ENCODE results near the gene FCHSD2. TPM values are rescaled to one million over a fixed set of nuclear protein-coding genes. Genes with fewer than 3 reads are reported as not detected.

FCHSD2 gene
- total and polyA plus RNA-seq, 2 donors (not counting 1 experiment from before 2014, with no cell fraction given): 113 to 189 TPM

DNA sequence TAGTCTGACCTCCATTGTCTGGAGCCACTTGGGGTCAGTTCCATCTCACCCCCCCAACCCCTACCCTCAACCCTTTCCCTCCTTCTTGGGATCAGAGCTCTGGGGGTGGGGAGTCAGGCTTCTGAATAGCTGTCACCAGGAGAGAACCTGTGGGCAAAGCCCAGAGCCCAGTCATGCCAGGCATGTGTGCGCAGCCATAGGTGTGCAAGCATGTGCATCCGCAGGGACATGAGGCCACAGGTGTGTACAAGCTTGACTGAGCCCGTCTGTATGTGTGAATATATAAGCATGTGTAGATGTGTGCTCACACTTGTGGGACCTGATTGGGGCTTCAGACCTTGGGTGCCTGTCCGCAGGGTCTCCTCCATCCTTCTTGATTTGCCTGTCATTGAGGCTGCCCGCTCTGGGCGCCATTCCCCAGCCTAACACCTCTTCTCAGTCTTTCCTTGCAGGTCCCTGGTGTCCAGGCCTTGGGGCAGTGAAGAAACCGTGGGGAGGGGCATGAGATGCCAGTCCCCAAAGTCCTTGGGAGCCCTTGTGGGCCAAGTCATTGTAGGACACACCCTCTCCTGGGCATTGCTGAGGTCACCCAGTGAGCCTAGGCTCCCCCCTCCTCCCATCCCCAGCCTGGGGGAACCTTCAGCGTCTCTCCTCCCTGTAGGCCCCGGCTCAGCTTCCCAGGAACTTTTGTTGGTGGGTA is 318.9 kb downstream of the FCHSD2 start:
- Mint-ChIP-seq H3K27me3 (no peaks in the 10 kb centered on the region), H3K9me3 (ENCODE audit: insufficient read depth) (no peaks in the 10 kb centered on the region), H3K27ac (peak overlapping the region; percentile 95), H3K4me3 (peak overlapping the region; percentile 16), H3K4me1 (peaks cover 53% of the 10 kb centered on the region)
- Histone ChIP-seq H4K20me1 (ENCODE audit: control insufficient read depth, insufficient read depth, low read length, poor library complexity, severe bottlenecking) (peaks cover 44% of the 10 kb centered on the region), H3K36me3 (replicated peaks in 1 of 2; ENCODE audit: control extremely low read depth in 1 of 2, control insufficient read depth in 1 of 2, extremely low read depth in 1 of 2, insufficient read depth in 2 of 2, low read length in 1 of 2) (peaks cover 0 to 67% of the 10 kb centered on the region in 2 experiments), H3K79me2 (ENCODE audit: control insufficient read depth, insufficient read depth, low read length) (peaks cover under 1% of the 10 kb centered on the region), H2AFZ (ENCODE audit: insufficient read depth, low read depth, low read length, poor library complexity, severe bottlenecking) (no peak overlapping the region), H3K27me3 (replicated peaks in 1 of 4; ENCODE audit: control extremely low read depth in 1 of 4, control insufficient read depth in 3 of 4, insufficient read depth in 4 of 4, low read length in 3 of 4) (no peaks in the 10 kb centered on the region), H3K4me1 (ENCODE audit: control insufficient read depth in 2 of 2, insufficient read depth in 2 of 2, low read length in 2 of 2) (peaks cover 16 to 38% of the 10 kb centered on the region in 2 donors), H3K4me3 (ENCODE audit: control extremely low read depth in 1 of 5, extremely low read depth in 1 of 5, insufficient read depth in 1 of 5, low read depth in 2 of 5, low read length in 4 of 5) (no peak overlapping the region), H3K4me2 (replicated peaks; ENCODE audit: low read depth, low read length, poor library complexity, severe bottlenecking) (peak overlapping the region; percentile 71), H3K9me3 (ENCODE audit: control extremely low read depth in 1 of 3, control insufficient read depth in 2 of 3, insufficient read depth in 1 of 3, low read length in 2 of 3) (peaks cover 0 to 4% (median 0%) of the 10 kb centered on the region in 3 donors), H3K27ac (ENCODE audit: low read length in 2 of 2) (peak overlapping the region; percentile 59 to 86), H3K9ac (ENCODE audit: low read length) (no peak overlapping the region)
- intact Hi-C loops (cut with micrococcal nuclease): loop anchor here (2.0 to 5.0 kb wide), 4 partner anchors 70 to 554 kb away; partner anchors contain the start of genes ARAP1 and RELT
- TF ChIP-seq EZH2 (IDR thresholded peaks at IDR 0.05; ENCODE audit: borderline replicate concordance, insufficient read depth, low read depth, low read length, poor library complexity, severe bottlenecking): no peak
- TF ChIP-seq, protein P1, sequence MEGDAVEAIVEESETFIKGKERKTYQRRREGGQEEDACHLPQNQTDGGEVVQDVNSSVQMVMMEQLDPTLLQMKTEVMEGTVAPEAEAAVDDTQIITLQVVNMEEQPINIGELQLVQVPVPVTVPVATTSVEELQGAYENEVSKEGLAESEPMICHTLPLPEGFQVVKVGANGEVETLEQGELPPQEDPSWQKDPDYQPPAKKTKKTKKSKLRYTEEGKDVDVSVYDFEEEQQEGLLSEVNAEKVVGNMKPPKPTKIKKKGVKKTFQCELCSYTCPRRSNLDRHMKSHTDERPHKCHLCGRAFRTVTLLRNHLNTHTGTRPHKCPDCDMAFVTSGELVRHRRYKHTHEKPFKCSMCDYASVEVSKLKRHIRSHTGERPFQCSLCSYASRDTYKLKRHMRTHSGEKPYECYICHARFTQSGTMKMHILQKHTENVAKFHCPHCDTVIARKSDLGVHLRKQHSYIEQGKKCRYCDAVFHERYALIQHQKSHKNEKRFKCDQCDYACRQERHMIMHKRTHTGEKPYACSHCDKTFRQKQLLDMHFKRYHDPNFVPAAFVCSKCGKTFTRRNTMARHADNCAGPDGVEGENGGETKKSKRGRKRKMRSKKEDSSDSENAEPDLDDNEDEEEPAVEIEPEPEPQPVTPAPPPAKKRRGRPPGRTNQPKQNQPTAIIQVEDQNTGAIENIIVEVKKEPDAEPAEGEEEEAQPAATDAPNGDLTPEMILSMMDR (IDR thresholded peaks at IDR 0.05): no peak
- peak; percentile 52 for DNase-seq
- CTCF ChIA-PET: interaction anchor here (0.7 to 3.1 kb wide), 9 partner anchors 8 to 362 kb away, joined by 3 to 18 read pairs (median 4); partner anchors contain the start of gene STARD10
- ATAC-seq (ENCODE audit: low read depth): no peak
- POLR2A ChIA-PET: interaction anchor here (0.6 to 2.0 kb wide), 5 partner anchors 10 to 101 kb away, joined by 3 to 6 read pairs (median 5); partner anchors contain the start of gene STARD10
- 89% methylated on average over 7 of the region's 9 CpGs for WGBS (ENCODE audit: insufficient coverage)

Measured in B cell (primary cell).